ENCODE measurements around the gene PRLR. TPM values are rescaled to one million over a fixed set of nuclear protein-coding genes. Genes with fewer than 3 reads are reported as not detected.

The PRLR gene
- total RNA-seq, 2 donors from 2014 or later, result 4.1 to 6.5 TPM

GRCh38 chr5:35059251-35059650 is 171.0 kb downstream of the PRLR start:
- no peak for DNase-seq
- no peaks in the 10 kb centered on the region for H3K9me3 Mint-ChIP-seq
- no peaks in the 10 kb centered on the region for H3K4me1 ChIP-seq (ENCODE audit: control insufficient read depth, insufficient read depth, low read length)
- TF ChIP-seq, protein P1, sequence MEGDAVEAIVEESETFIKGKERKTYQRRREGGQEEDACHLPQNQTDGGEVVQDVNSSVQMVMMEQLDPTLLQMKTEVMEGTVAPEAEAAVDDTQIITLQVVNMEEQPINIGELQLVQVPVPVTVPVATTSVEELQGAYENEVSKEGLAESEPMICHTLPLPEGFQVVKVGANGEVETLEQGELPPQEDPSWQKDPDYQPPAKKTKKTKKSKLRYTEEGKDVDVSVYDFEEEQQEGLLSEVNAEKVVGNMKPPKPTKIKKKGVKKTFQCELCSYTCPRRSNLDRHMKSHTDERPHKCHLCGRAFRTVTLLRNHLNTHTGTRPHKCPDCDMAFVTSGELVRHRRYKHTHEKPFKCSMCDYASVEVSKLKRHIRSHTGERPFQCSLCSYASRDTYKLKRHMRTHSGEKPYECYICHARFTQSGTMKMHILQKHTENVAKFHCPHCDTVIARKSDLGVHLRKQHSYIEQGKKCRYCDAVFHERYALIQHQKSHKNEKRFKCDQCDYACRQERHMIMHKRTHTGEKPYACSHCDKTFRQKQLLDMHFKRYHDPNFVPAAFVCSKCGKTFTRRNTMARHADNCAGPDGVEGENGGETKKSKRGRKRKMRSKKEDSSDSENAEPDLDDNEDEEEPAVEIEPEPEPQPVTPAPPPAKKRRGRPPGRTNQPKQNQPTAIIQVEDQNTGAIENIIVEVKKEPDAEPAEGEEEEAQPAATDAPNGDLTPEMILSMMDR (conservative IDR thresholded peaks at IDR 0.05), result no peak
- H3K4me3 Mint-ChIP-seq, result no peak overlapping the region
- H3K9ac ChIP-seq (ENCODE audit: extremely low read depth, low read length, poor library complexity, severe bottlenecking), result no peak overlapping the region
- peaks cover 5% of the 10 kb centered on the region for H3K4me1 Mint-ChIP-seq
- H3K27ac Mint-ChIP-seq, result no peak overlapping the region
- H3K36me3 ChIP-seq (ENCODE audit: control insufficient read depth, insufficient read depth, low read length), result no peaks in the 10 kb centered on the region
- no peaks in the 10 kb centered on the region for H3K27me3 ChIP-seq (ENCODE audit: control insufficient read depth, insufficient read depth, low read length, poor library complexity, severe bottlenecking)
- no peaks in the 10 kb centered on the region for H3K36me3 Mint-ChIP-seq (ENCODE audit: low read depth)
- no peak overlapping the region for H3K4me3 ChIP-seq (ENCODE audit: low read length)
- H3K27me3 Mint-ChIP-seq (ENCODE audit: insufficient read depth), result no peaks in the 10 kb centered on the region
- no peaks in the 10 kb centered on the region for H3K9me3 ChIP-seq (ENCODE audit: control insufficient read depth, low read length)
- H3K27ac ChIP-seq (ENCODE audit: low read depth, low read length), result no peak overlapping the region

- H3K9me3 ChIP-seq (ENCODE audit: control insufficient read depth, low read length), result no peaks in the 10 kb centered on the region
- Mint-ChIP-seq H3K27me3 (ENCODE audit: insufficient read depth) (no peaks in the 10 kb centered on the region), H3K36me3 (ENCODE audit: low read depth) (no peaks in the 10 kb centered on the region), H3K4me3 (no peak overlapping the region), H3K9me3 (no peaks in the 10 kb centered on the region), H3K27ac (no peak overlapping the region), H3K4me1 (peaks cover 5% of the 10 kb centered on the region)
- TF ChIP-seq, protein P1 (conservative IDR thresholded peaks at IDR 0.05), result no peak
- no peak overlapping the region for H3K9ac ChIP-seq (ENCODE audit: extremely low read depth, low read length, poor library complexity, severe bottlenecking)
- WGBS, 2 experiments (ENCODE audit: insufficient coverage in 1 of 2, insufficient read length in 1 of 2), result 71 to 90% methylated on average over 1 to 3 of the region's 3 CpGs
- H3K4me1 ChIP-seq (ENCODE audit: control insufficient read depth, insufficient read depth, low read length), result no peaks in the 10 kb centered on the region
- H3K4me3 ChIP-seq (ENCODE audit: low read length), result no peak overlapping the region
- DNase-seq, result no peak
- no peak overlapping the region for H3K27ac ChIP-seq (ENCODE audit: low read depth, low read length)
- no peaks in the 10 kb centered on the region for H3K36me3 ChIP-seq (ENCODE audit: control insufficient read depth, insufficient read depth, low read length)
- H3K27me3 ChIP-seq (ENCODE audit: control insufficient read depth, insufficient read depth, low read length, poor library complexity, severe bottlenecking), result no peaks in the 10 kb centered on the region
Measured at GRCh38 chr5:35058374-35058788, 171.9 kb downstream of the PRLR start.

DNA sequence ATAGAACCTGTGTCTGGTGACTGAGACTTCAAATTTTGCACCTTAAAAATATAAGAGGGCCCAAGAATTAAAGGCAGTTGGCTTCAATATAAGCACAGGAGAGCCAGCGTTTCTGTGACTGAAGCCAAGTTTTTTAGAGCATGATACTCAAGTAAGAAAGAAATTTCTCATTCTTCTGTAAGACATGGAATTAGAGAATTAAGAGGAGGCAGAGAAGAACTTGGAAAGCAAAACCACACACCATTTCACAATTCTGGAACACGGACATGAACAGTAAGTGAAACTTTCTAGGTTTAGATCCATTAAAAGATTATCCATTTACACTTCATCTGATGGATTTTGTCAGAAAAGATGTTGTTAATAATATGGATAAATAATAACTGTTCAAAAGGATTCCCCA is 173.6 kb downstream of the PRLR start:
- Mint-ChIP-seq H3K36me3 (ENCODE audit: low read depth) (no peaks in the 10 kb centered on the region), H3K27me3 (ENCODE audit: insufficient read depth) (no peaks in the 10 kb centered on the region), H3K27ac (no peak overlapping the region), H3K4me3 (no peak overlapping the region), H3K4me1 (peaks cover 5% of the 10 kb centered on the region), H3K9me3 (no peaks in the 10 kb centered on the region)
- Histone ChIP-seq H3K4me1 (ENCODE audit: control insufficient read depth, insufficient read depth, low read length) (no peaks in the 10 kb centered on the region), H3K4me3 (ENCODE audit: low read length) (no peak overlapping the region), H3K9me3 (ENCODE audit: control insufficient read depth, low read length) (no peaks in the 10 kb centered on the region), H3K27ac (ENCODE audit: low read depth, low read length) (no peak overlapping the region), H3K36me3 (ENCODE audit: control insufficient read depth, insufficient read depth, low read length) (no peaks in the 10 kb centered on the region), H3K9ac (ENCODE audit: extremely low read depth, low read length, poor library complexity, severe bottlenecking) (no peak overlapping the region), H3K27me3 (ENCODE audit: control insufficient read depth, insufficient read depth, low read length, poor library complexity, severe bottlenecking) (no peaks in the 10 kb centered on the region)
- 89% methylated on average over 2 of the region's 2 CpGs; no CpG with 5 or more reads in 1 of the 2 experiments for WGBS, 2 experiments (ENCODE audit: insufficient coverage in 1 of 2, insufficient read length in 1 of 2)
- TF ChIP-seq, protein P1 (conservative IDR thresholded peaks at IDR 0.05), result no peak
- no peak for DNase-seq

Measured in endodermal cell (in vitro differentiated cells).